ENCODE measurements around the gene CFB. TPM values are rescaled to one million over a fixed set of nuclear protein-coding genes. Genes with fewer than 3 reads are reported as not detected.
"Not testable (repeated sequence)": the region's sequence is repeated elsewhere in the genome, so short reads cannot be mapped to it uniquely, and the experiment has no call there.

The CFB gene
- total and polyA plus RNA-seq, 2 donors (not counting 3 experiments of a cell fraction or from before 2014, with no cell fraction given), result 0.87 to 1.5 TPM

DNA sequence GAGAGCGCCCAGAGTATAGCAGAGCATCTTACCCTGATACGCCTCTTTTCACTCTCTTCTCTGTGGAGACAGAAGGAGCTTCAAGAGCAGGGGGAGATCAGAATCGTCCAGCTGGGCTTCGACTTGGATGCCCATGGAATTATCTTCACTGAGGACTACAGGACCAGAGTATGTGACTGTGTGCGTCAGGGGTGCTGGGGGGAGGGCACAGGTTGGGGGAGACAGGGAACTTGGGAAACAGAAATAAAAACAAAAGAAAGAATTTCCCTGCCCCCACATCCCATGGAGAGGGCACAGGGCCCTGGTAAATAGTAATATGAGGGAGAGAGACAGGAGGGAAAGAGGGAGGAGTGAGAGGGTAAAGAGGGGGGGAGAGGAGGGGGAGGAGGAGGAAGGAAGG lies 32.9 kb downstream of the CFB start:
- H3K36me3 ChIP-seq (ENCODE audit: control insufficient read depth in 2 of 2, extremely low read depth in 1 of 2, insufficient read depth in 2 of 2, low read length in 2 of 2), result peaks cover 0 to 10% of the 10 kb centered on the region in 2 experiments
- intact Hi-C loops (cut with micrococcal nuclease) (no loop called here), dilution Hi-C loops (cut with MboI; ENCODE audit: extremely low pct_ligation_motif_present, low sequenced_read_pairs) (no loop called here)
- no peaks in the 10 kb centered on the region for H3K4me1 ChIP-seq (ENCODE audit: control insufficient read depth, extremely low read depth, insufficient read depth, low read length)
- DNase-seq (ENCODE audit: low read depth, low spot score) (no peak), FAIRE-seq (no peak)
- no peak overlapping the region for H3K4me3 ChIP-seq (replicated peaks in 1 of 3; ENCODE audit: insufficient read depth in 1 of 3, low read depth in 1 of 3, low read length in 3 of 3)
- no peaks in the 10 kb centered on the region for H3K9me3 ChIP-seq (replicated peaks; ENCODE audit: control insufficient read depth, insufficient read depth, low read length)
- no peaks in the 10 kb centered on the region for H4K20me1 ChIP-seq (replicated peaks; ENCODE audit: control insufficient read depth, extremely low read depth, insufficient read depth, low read length)
- no peak overlapping the region for H3K9ac ChIP-seq (replicated peaks; ENCODE audit: extremely low read depth, insufficient read depth, low read length)
- H2AFZ ChIP-seq (ENCODE audit: low read depth, low read length), result no peak overlapping the region
- no peaks in the 10 kb centered on the region for H3K79me2 ChIP-seq (ENCODE audit: control insufficient read depth, insufficient read depth, low read length)
- no peak for TF ChIP-seq MYC (IDR thresholded peaks at IDR 0.05; ENCODE audit: low read depth, low read length)
- TF ChIP-seq, protein P1, sequence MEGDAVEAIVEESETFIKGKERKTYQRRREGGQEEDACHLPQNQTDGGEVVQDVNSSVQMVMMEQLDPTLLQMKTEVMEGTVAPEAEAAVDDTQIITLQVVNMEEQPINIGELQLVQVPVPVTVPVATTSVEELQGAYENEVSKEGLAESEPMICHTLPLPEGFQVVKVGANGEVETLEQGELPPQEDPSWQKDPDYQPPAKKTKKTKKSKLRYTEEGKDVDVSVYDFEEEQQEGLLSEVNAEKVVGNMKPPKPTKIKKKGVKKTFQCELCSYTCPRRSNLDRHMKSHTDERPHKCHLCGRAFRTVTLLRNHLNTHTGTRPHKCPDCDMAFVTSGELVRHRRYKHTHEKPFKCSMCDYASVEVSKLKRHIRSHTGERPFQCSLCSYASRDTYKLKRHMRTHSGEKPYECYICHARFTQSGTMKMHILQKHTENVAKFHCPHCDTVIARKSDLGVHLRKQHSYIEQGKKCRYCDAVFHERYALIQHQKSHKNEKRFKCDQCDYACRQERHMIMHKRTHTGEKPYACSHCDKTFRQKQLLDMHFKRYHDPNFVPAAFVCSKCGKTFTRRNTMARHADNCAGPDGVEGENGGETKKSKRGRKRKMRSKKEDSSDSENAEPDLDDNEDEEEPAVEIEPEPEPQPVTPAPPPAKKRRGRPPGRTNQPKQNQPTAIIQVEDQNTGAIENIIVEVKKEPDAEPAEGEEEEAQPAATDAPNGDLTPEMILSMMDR (IDR thresholded peaks at IDR 0.05; ENCODE audit: extremely low read depth in 1 of 2, insufficient read depth in 1 of 2, low read depth in 1 of 2, low read length in 2 of 2), result no peak
- no peak overlapping the region for H3K4me2 ChIP-seq (ENCODE audit: insufficient read depth, low read length)
- BruUV-seq (replicated peaks), result no TSS peak
- CTCF ChIA-PET, result interaction anchor here (2.4 kb wide), 1 partner anchor 26 kb away, joined by 9 read pairs; no protein-coding TSS in a partner anchor
- no peaks in the 10 kb centered on the region for H3K27me3 ChIP-seq (ENCODE audit: control insufficient read depth in 2 of 2, insufficient read depth in 2 of 2, low read length in 2 of 2)
- H3K9me1 ChIP-seq (replicated peaks; ENCODE audit: control insufficient read depth, extremely low read depth, insufficient read depth, low read length), result no peaks in the 10 kb centered on the region
- POLR2A ChIA-PET, result no interaction called here
- H3K27ac ChIP-seq (ENCODE audit: insufficient read depth, low read depth, low read length), result no peak overlapping the region

DNA sequence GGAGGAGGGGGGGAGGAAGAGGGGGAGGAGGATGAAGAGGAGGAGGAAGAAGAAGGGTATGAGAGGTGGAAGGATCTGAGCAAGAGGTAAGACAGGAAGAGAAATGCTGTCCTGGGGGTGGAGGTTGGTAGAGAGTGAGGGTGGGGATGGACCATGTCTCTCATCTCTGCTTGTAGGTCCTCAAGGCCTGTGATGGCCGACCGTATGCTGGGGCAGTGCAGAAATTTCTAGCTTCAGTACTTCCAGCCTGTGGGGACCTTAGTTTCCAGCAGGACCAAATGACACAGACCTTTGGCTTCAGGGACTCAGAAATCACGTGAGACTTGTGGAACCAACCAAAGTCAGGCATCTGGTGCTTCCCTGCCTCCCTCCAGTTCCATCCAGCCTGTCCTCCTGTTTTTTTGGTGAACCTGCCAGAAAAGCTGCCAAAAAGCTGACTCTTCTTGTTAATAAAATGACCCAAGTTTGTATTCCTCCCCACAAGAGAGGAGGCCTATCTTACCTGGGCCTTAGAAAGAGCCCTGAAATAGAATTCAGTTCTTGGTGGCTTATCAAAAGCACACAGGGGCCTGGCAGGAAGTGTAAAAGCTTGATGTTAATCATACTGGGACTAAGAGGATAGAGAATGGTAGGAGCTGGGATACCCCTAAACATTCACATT lies 33.5 kb downstream of the CFB start:
- no peak overlapping the region for H3K4me3 ChIP-seq (replicated peaks in 1 of 3; ENCODE audit: insufficient read depth in 1 of 3, low read depth in 1 of 3, low read length in 3 of 3)
- no peak for DNase-seq (ENCODE audit: low read depth, low spot score)
- no peak overlapping the region for H3K4me2 ChIP-seq (ENCODE audit: insufficient read depth, low read length)
- H3K27me3 ChIP-seq (ENCODE audit: control insufficient read depth in 2 of 2, insufficient read depth in 2 of 2, low read length in 2 of 2), result no peaks in the 10 kb centered on the region
- H3K4me1 ChIP-seq (ENCODE audit: control insufficient read depth, extremely low read depth, insufficient read depth, low read length), result no peaks in the 10 kb centered on the region
- no peak overlapping the region for H3K9ac ChIP-seq (replicated peaks; ENCODE audit: extremely low read depth, insufficient read depth, low read length)
- TF ChIP-seq MYC (IDR thresholded peaks at IDR 0.05; ENCODE audit: low read depth, low read length), result no peak
- TF ChIP-seq, protein P2, sequence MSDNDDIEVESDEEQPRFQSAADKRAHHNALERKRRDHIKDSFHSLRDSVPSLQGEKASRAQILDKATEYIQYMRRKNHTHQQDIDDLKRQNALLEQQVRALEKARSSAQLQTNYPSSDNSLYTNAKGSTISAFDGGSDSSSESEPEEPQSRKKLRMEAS (IDR thresholded peaks at IDR 0.05; ENCODE audit: insufficient read depth, insufficient read length), result no peak
- H2AFZ ChIP-seq (ENCODE audit: low read depth, low read length), result no peak overlapping the region
- no peaks in the 10 kb centered on the region for H3K9me1 ChIP-seq (replicated peaks; ENCODE audit: control insufficient read depth, extremely low read depth, insufficient read depth, low read length)
- intact Hi-C loops (cut with micrococcal nuclease) (no loop called here), dilution Hi-C loops (cut with MboI; ENCODE audit: extremely low pct_ligation_motif_present, low sequenced_read_pairs) (no loop called here)
- H4K20me1 ChIP-seq (replicated peaks; ENCODE audit: control insufficient read depth, extremely low read depth, insufficient read depth, low read length), result no peaks in the 10 kb centered on the region
- ChIA-PET CTCF (interaction anchor here (2.4 kb wide), 1 partner anchor 27 kb away, joined by 9 read pairs; no protein-coding TSS in a partner anchor), POLR2A (no interaction called here)
- BruUV-seq (replicated peaks), result no TSS peak
- H3K36me3 ChIP-seq (ENCODE audit: control insufficient read depth in 2 of 2, extremely low read depth in 1 of 2, insufficient read depth in 2 of 2, low read length in 2 of 2), result peaks cover 0 to 10% of the 10 kb centered on the region in 2 experiments
- no peaks in the 10 kb centered on the region for H3K79me2 ChIP-seq (ENCODE audit: control insufficient read depth, insufficient read depth, low read length)
- no peaks in the 10 kb centered on the region for H3K9me3 ChIP-seq (replicated peaks; ENCODE audit: control insufficient read depth, insufficient read depth, low read length)
- H3K27ac ChIP-seq (ENCODE audit: insufficient read depth, low read depth, low read length), result no peak overlapping the region
- no peak for FAIRE-seq

DNA sequence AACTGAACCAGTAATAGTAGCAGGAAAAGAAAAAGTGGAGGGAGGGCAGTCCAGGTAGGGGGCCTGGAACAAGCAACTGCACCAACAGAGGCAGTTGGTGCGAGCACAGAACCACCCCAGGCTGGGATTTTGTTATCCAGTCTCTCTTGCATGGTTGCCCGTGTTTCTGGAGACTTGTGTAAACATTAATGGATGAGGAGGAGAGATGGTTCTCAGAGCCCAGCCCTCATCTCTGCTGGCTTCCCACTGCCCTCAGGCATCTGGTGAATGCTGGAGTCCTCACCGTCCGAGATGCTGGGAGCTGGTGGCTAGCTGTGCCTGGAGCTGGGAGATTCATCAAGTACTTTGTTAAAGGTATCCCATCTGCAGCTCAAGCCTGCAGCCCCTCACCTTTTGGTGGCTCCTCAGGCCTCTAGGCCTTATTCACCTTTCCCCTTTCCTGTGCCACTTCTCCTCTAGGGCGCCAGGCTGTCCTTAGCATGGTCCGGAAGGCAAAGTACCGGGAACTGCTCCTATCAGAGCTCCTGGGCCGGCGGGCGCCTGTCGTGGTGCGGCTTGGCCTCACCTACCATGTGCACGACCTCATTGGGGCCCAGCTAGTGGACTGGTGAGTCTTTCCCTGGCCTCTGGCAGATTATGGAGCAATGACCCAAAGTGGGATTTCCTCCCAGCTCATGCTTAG lies 34.4 kb downstream of the CFB start:
- BruUV-seq (replicated peaks); H3K27ac ChIP-seq (ENCODE audit: insufficient read depth, low read depth, low read length); H3K4me1 ChIP-seq (ENCODE audit: control insufficient read depth, extremely low read depth, insufficient read depth, low read length); DNase-seq (ENCODE audit: low read depth, low spot score); H3K27me3 ChIP-seq (ENCODE audit: control insufficient read depth in 2 of 2, insufficient read depth in 2 of 2, low read length in 2 of 2); H3K79me2 ChIP-seq (ENCODE audit: control insufficient read depth, insufficient read depth, low read length); H3K4me3 ChIP-seq (replicated peaks in 1 of 3; ENCODE audit: insufficient read depth in 1 of 3, low read depth in 1 of 3, low read length in 3 of 3); POLR2A ChIA-PET; H4K20me1 ChIP-seq (replicated peaks; ENCODE audit: control insufficient read depth, extremely low read depth, insufficient read depth, low read length); H3K9me1 ChIP-seq (replicated peaks; ENCODE audit: control insufficient read depth, extremely low read depth, insufficient read depth, low read length); FAIRE-seq; H3K9ac ChIP-seq (replicated peaks; ENCODE audit: extremely low read depth, insufficient read depth, low read length); H3K4me2 ChIP-seq (ENCODE audit: insufficient read depth, low read length); H3K9me3 ChIP-seq (replicated peaks; ENCODE audit: control insufficient read depth, insufficient read depth, low read length); dilution Hi-C loops (cut with MboI; ENCODE audit: extremely low pct_ligation_motif_present, low sequenced_read_pairs); intact Hi-C loops (cut with micrococcal nuclease); H2AFZ ChIP-seq (ENCODE audit: low read depth, low read length): not testable (repeated sequence)
- H3K36me3 ChIP-seq (ENCODE audit: control insufficient read depth in 2 of 2, extremely low read depth in 1 of 2, insufficient read depth in 2 of 2, low read length in 2 of 2), result peaks cover 0 to 10% of the 10 kb centered on the region in 2 experiments
- CTCF ChIA-PET, result interaction anchor here (2.4 kb wide), 1 partner anchor 28 kb away, joined by 9 read pairs; no protein-coding TSS in a partner anchor
